Tibial nerve (tissue), 4 donors: ENCODE data around the gene SLC15A4. TPM values are rescaled to one million over a fixed set of nuclear protein-coding genes. Genes with fewer than 3 reads are reported as not detected.

ENCODE experiments used
- DNase-seq, 2 donors: peaks; one replicate each; pipeline ENCODE4 v3.0.0-alpha.2; 2019; ENCODE audit warnings: low spot score in 2 of 2
- H3K27ac ChIP-seq, 4 donors: fragments of 200-600 bp; sonication (generic) in 3 of 4; one replicate each; pipeline ENCODE4 v1.5.1; 2017 to 2019; ENCODE audit warnings: mild to moderate bottlenecking in 1 of 4
- H3K27me3 ChIP-seq, 2 donors: fragments of 200-600 bp; sonication (generic) in 1 of 2; one replicate each; pipeline versions ENCODE4 v1.5.1 to v1.6.0; 2017 to 2019
- H3K36me3 ChIP-seq, 3 donors: fragments of 200-600 bp; sonication (generic); one replicate each; pipeline ENCODE4 v1.5.1; 2018 to 2019
- H3K4me1 ChIP-seq, 4 donors: fragments of 200-600 bp; sonication (generic) in 3 of 4; one replicate each; pipeline ENCODE4 v1.5.1; 2017 to 2019
- H3K4me3 ChIP-seq, 4 donors: fragments of 200-600 bp; sonication (generic) in 3 of 4; one replicate each; pipeline ENCODE4 v1.5.1; 2017 to 2019; ENCODE audit warnings: mild to moderate bottlenecking in 1 of 4, moderate library complexity in 1 of 4
- H3K9me3 ChIP-seq, 4 donors: fragments of 200-600 bp; sonication (generic) in 3 of 4; one replicate each; pipeline ENCODE4 v1.5.1; 2017 to 2019
- CTCF ChIP-seq, 5 experiments: fragments of 200-600 bp in 3 of 5; fragments of 450-650 bp in 2 of 5; sonication (generic) in 3 of 5; IDR thresholded peaks; one replicate each; pipeline ENCODE4 v1.5.1; 2016 to 2019; ENCODE audit warnings: antibody characterized with exemption in 5 of 5, mild to moderate bottlenecking in 3 of 5, moderate library complexity in 2 of 5
- EP300 ChIP-seq, 2 donors: sonication (generic); formaldehyde crosslinking; IDR thresholded peaks; one replicate each; pipeline ENCODE4 v1.6.1; 2017; ENCODE audit warnings: antibody characterized with exemption in 2 of 2, mild to moderate bottlenecking in 1 of 2
- POLR2A ChIP-seq, 2 donors: fragments of 450-650 bp; IDR thresholded peaks; one replicate each; pipeline ENCODE4 v1.6.1; 2017; ENCODE audit warnings: antibody characterized with exemption in 2 of 2, mild to moderate bottlenecking in 2 of 2, moderate library complexity in 2 of 2
- WGBS, 2 donors: methylation state at CpG; one replicate each; pipeline ENCODE4 v1.1.5; 2018; 5-methylcytosine and 5-hydroxymethylcytosine counted together
- total RNA-seq, 4 donors: library from RNA; depleted of rRNA; stranded (reverse); fragments of >200 nt; gene quantifications; one replicate each; pipeline ENCODE4 v1.1.0, GENCODE V29; 2016

The SLC15A4 gene
- total RNA-seq, 4 donors from 2014 or later: 39.3 to 74.3 (median 53.6) TPM

- Histone ChIP-seq H3K27ac (no peak overlapping the region), H3K4me3 (no peak overlapping the region), H3K4me1 (no peaks in the 10 kb centered on the region), H3K27me3 (no peaks in the 10 kb centered on the region), H3K36me3 (no peaks in the 10 kb centered on the region), H3K9me3 (no peaks in the 10 kb centered on the region)
- DNase-seq: no peak
- TF ChIP-seq POLR2A (IDR thresholded peaks at IDR 0.05) (no peak), EP300 (IDR thresholded peaks at IDR 0.05) (no peak), CTCF (IDR thresholded peaks at IDR 0.05) (no peak)
- WGBS, 2 donors: 73 to 75% methylated on average over 9 of the region's 9 CpGs
Measured at GRCh38 chr12:128864516-128865186, 40.9 kb upstream of the SLC15A4 start.

GRCh38 chr12:128863957-128864356 lies 40.2 kb upstream of the SLC15A4 start:
- TF ChIP-seq EP300 (IDR thresholded peaks at IDR 0.05) (no peak), CTCF (IDR thresholded peaks at IDR 0.05) (no peak), POLR2A (IDR thresholded peaks at IDR 0.05) (no peak)
- H3K27me3 ChIP-seq: no peaks in the 10 kb centered on the region
- no peaks in the 10 kb centered on the region for H3K9me3 ChIP-seq
- no peak overlapping the region for H3K4me3 ChIP-seq
- WGBS, 2 donors: 65 to 71% methylated on average over 11 of the region's 11 CpGs
- no peaks in the 10 kb centered on the region for H3K4me1 ChIP-seq
- H3K27ac ChIP-seq: no peak overlapping the region
- DNase-seq: no peak
- no peaks in the 10 kb centered on the region for H3K36me3 ChIP-seq

DNA sequence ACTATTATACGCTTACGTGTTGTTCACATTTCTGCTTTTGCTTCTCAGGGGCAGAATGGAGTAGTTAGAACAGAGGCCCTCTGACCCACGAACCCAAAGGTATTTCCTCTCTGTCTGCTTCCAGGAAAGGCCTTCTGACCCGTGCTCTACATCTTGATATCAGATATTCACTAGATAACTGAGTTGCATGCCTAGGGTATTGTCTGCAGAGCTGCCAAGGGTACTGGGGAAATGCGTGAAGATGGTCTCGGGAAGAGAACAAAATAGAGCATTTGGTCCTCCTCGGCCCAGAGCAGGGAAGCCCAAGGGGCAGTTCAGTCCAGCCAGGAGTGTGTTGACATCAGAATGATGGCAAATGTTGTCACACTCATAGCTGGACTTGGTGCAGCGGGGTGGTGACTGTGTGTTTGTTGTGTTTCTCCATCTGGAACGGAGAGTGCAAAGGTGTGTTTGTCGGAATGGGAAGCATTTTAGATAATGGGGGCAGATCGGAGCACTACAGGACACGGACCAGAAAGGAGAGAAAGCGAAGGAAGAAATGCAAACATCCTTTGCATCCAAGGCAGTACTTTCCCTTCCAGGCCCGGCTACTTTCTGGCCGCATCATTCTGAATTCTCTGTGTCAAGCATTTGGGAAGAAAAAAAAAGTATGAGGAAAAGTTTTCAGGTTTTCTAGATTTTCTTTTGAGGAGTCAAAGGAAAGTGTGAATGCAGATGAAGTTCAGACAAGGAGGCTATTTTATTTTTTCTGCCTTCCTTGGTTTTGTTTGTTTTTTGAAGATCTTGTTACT lies 37.7 kb upstream of the SLC15A4 start:
- no peaks in the 10 kb centered on the region for H3K9me3 ChIP-seq
- no peaks in the 10 kb centered on the region for H3K36me3 ChIP-seq
- no peaks in the 10 kb centered on the region for H3K27me3 ChIP-seq
- WGBS, 2 donors: 78% methylated on average over 15 of the region's 15 CpGs
- TF ChIP-seq POLR2A (IDR thresholded peaks at IDR 0.05) (no peak), CTCF (IDR thresholded peaks at IDR 0.05) (no peak), EP300 (IDR thresholded peaks at IDR 0.05) (no peak)
- no peak for DNase-seq
- no peak overlapping the region for H3K27ac ChIP-seq
- no peaks in the 10 kb centered on the region for H3K4me1 ChIP-seq
- no peak overlapping the region for H3K4me3 ChIP-seq

DNA sequence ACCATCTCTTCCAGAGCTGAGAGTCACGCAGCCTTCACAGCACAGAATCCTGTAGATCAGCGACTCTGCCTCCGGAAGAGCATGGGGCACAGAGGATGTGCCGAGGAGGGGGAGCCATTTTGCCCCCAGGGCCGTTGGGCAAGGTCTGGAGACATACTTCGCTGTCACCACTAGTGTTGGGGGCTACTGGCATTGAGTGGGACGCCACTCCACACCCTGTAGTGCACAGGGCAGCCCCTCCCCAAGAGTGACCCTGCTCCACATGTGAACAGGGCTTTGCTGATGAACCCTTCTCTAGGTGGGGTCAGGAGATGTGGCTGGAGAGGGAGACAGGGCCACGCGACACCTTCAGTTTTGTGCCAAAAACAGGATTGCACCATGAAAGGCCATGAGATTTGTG lies 35.6 kb upstream of the SLC15A4 start:
- Histone ChIP-seq H3K36me3 (no peaks in the 10 kb centered on the region), H3K27me3 (peaks cover 0 to 5% of the 10 kb centered on the region in 2 donors), H3K27ac (no peak overlapping the region), H3K4me1 (no peaks in the 10 kb centered on the region), H3K9me3 (no peaks in the 10 kb centered on the region), H3K4me3 (no peak overlapping the region)
- TF ChIP-seq EP300 (IDR thresholded peaks at IDR 0.05) (no peak), CTCF (IDR thresholded peaks at IDR 0.05) (no peak)
- DNase-seq: no peak
- 75 to 94% methylated on average over 7 to 9 of the region's 9 CpGs for WGBS, 2 donors

DNA sequence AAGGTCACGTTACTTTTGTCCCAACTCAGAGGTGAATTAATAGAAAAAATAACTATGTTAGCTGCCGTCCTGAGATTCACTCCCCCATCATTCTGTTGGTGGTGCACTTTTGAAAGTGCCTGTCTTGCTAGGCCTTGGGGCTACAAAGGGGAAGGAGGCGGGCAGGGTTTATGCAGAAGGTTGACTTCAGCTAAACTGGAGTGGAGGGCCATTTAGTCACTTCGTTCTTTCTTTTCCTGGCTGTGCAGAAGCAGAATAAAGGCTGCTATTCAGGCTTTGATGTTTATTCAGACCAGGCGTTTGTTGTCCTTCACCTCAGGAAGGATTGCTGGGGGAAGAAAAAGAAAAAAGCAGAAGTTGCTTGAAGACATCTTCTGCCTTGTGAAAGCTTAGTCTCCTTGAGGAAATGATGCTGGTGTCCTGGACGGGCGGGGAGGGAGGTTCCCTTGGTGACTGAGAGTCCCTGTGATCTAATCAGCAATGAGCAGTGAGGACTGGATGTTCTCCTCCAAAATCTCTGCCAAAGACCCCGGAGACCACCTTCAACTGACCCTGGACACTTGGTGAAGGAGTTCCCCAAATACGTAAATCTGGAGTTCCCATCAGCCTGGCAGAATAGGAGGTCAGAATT lies 33.5 kb upstream of the SLC15A4 start:
- H3K4me3 ChIP-seq: no peak overlapping the region
- H3K4me1 ChIP-seq: no peaks in the 10 kb centered on the region
- H3K36me3 ChIP-seq: no peaks in the 10 kb centered on the region
- WGBS, 2 donors: 53 to 66% methylated on average over 9 of the region's 9 CpGs
- no peaks in the 10 kb centered on the region for H3K9me3 ChIP-seq
- H3K27me3 ChIP-seq: peaks cover 0 to 19% of the 10 kb centered on the region in 2 donors
- TF ChIP-seq POLR2A (IDR thresholded peaks at IDR 0.05) (no peak), CTCF (IDR thresholded peaks at IDR 0.05) (no peak), EP300 (IDR thresholded peaks at IDR 0.05) (no peak)
- DNase-seq: no peak
- no peak overlapping the region for H3K27ac ChIP-seq
